HG03460 (cell line): ENCODE data around the gene HDAC7.

ENCODE experiments used
- ATAC-seq: cut with Tn5 transposase; IDR thresholded peaks from one replicate; pipeline ENCODE4 v1.9.1; 2021; ENCODE audit not compliant: unreplicated experiment

Gene HDAC7

DNA sequence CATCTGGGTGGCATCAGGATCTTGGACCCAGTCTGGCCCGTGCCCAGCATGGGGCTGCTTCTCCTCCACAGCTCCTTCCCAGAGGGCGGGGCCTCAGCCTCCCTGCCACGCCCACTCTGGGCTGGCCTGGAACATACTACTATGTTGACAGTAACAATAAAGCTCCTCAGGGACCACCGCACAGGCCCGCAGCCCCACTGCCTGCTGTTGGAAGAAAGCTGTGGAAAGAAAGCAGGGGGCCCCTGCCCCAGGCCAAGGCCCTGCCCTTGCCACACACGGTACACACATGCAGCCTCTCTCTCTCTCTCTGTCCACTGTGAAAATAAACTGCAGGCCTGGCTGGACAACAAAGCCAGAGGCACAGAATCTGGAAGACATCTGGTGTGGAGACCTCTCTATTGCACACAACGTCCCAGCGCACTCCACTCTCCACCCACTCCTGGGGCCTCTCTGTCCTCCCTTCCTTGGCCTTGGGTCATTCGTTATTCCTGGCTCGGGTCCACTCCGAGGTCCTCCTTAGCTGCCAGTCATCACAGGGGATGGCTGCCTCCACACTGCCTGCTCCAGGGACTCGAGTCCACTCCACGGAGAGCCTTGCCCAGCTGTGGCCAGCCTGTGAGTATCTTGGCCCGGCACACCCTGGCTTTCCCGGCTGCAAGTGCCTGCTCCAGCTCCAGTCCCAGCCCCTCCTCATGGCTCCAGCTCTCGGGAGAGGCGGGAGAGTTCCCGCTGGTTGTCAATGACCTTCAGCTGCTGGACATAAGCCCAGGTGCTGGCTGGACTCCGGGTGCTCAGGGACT is 82.6 kb downstream of the HDAC7 start:
- ATAC-seq, result no peak

- no peak for ATAC-seq
Observed at GRCh38 chr12:47736216-47736615, 83.5 kb downstream of the HDAC7 start.

DNA sequence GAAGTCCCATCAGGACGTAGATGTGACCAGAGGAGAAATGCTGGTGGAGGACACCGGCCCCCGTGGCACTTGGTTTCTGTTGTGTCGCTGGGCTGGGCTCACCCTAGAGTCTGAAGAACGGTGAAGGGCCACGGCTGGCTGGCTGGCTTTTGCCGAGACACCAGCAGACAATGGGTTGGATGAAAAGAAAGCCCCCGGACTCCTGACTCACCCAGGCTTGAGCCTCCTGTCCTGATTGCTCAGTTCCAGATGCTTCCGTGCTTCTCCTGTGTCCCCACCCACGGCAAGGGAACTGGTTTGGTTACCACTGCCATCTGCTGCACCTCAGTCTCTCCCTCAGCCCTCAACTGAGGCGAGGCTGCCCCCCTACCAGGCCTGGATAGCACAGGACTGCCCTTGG is 84.1 kb downstream of the HDAC7 start:
- no peak for ATAC-seq

GRCh38 chr12:47734725-47735480 is 84.8 kb downstream of the HDAC7 start:
- ATAC-seq, result no peak

GRCh38 chr12:47733142-47733541 is 86.6 kb downstream of the HDAC7 start:
- no peak for ATAC-seq
